Naive thymus-derived CD4-positive, alpha-beta T cell (primary cell): ENCODE data around the gene ENTPD8. TPM values are rescaled to one million over a fixed set of nuclear protein-coding genes. Genes with fewer than 3 reads are reported as not detected.
"Not testable (repeated sequence)": the region's sequence is repeated elsewhere in the genome, so short reads cannot be mapped to it uniquely, and the experiment has no call there.

Experiments
- ATAC-seq: fragments of 150-1000 bp; cut with Tn5 transposase; 2 replicates; pipeline ENCODE4 v1.10.0; 2021; ENCODE audit warnings: mild to moderate bottlenecking, moderate library complexity
- CTCF ChIA-PET: fragments of 350-600 bp; sonication (Branson Sonifier 250); formaldehyde crosslinking; loops from one replicate; lab custom pipeline; 2021; ENCODE audit warnings: antibody characterized with exemption; lab: Charles Lee
- POLR2A ChIA-PET: fragments of 350-600 bp; sonication (Branson Sonifier 250); formaldehyde crosslinking; loops from one replicate; lab custom pipeline; 2021; ENCODE audit warnings: antibody characterized with exemption, inconsistent platforms; lab: Charles Lee
- DNase-seq, 9 donors: peaks; one replicate each; pipeline versions ENCODE4 v3.0.0 to v3.0.0-alpha.2; 2020 to 2022; ENCODE audit warnings: mixed read lengths in 1 of 9
- H3K27ac ChIP-seq: one replicate; pipeline ENCODE4 v1.7.0; 2013; ENCODE audit warnings: mild to moderate bottlenecking, low read depth, low read length, moderate library complexity
- H3K27me3 ChIP-seq, 2 donors: one replicate each; pipeline ENCODE4 v1.7.0; 2013; ENCODE audit warnings: low read length in 2 of 2, mild to moderate bottlenecking in 2 of 2, moderate library complexity in 2 of 2; ENCODE audit not compliant: control insufficient read depth in 2 of 2, insufficient read depth in 2 of 2
- H3K36me3 ChIP-seq, 3 experiments: 1 replicate in 2 of 3; 2 replicates in 1 of 3; pipeline ENCODE4 v1.7.0; 2013; ENCODE audit warnings: low read length in 3 of 3, mild to moderate bottlenecking in 3 of 3, moderate library complexity in 1 of 3; ENCODE audit not compliant: insufficient read depth in 3 of 3, control insufficient read depth in 2 of 3
- H3K4me1 ChIP-seq, 2 donors: one replicate each; pipeline ENCODE4 v1.7.0; 2013; ENCODE audit warnings: low read length in 2 of 2, mild to moderate bottlenecking in 2 of 2, moderate library complexity in 1 of 2; ENCODE audit not compliant: control insufficient read depth in 2 of 2, insufficient read depth in 2 of 2
- H3K4me3 ChIP-seq: 2 replicates; pipeline ENCODE4 v1.7.0; 2013; ENCODE audit warnings: mild to moderate bottlenecking, low read length
- H3K9me3 ChIP-seq, 3 experiments: 1 replicate in 2 of 3; 2 replicates in 1 of 3; pipeline ENCODE4 v1.7.0; 2013; ENCODE audit warnings: low read length in 3 of 3; ENCODE audit not compliant: control insufficient read depth in 2 of 3
- H3K27ac Mint-ChIP-seq, 9 donors: one replicate each; pipeline ENCODE4 v1.8.0; 2020 to 2022; ENCODE audit warnings: mixed read lengths in 9 of 9, mild to moderate bottlenecking in 8 of 9, moderate library complexity in 5 of 9, inconsistent platforms in 2 of 9
- H3K27me3 Mint-ChIP-seq, 5 donors: one replicate each; pipeline ENCODE4 v1.8.0; 2021 to 2022; ENCODE audit warnings: mixed read lengths in 5 of 5, mild to moderate bottlenecking in 1 of 5
- H3K36me3 Mint-ChIP-seq, 5 donors: one replicate each; pipeline ENCODE4 v1.8.0; 2020 to 2022; ENCODE audit warnings: mixed read lengths in 5 of 5, mild to moderate bottlenecking in 3 of 5, inconsistent platforms in 1 of 5
- H3K4me1 Mint-ChIP-seq, 7 donors: one replicate each; pipeline ENCODE4 v1.8.0; 2020 to 2022; ENCODE audit warnings: mixed read lengths in 7 of 7, mild to moderate bottlenecking in 3 of 7, inconsistent platforms in 1 of 7
- H3K4me3 Mint-ChIP-seq, 10 donors: one replicate each; pipeline ENCODE4 v1.8.0; 2020 to 2022; ENCODE audit warnings: mild to moderate bottlenecking in 10 of 10, mixed read lengths in 10 of 10, moderate library complexity in 6 of 10, inconsistent platforms in 2 of 10
- H3K9me3 Mint-ChIP-seq, 11 donors: one replicate each; pipeline ENCODE4 v1.8.0; 2020 to 2022; ENCODE audit warnings: mixed read lengths in 11 of 11, mild to moderate bottlenecking in 4 of 11, inconsistent platforms in 1 of 11, moderate library complexity in 1 of 11
- intact Hi-C, 2 donors: fragments of 100-400 bp; cut with micrococcal nuclease; formaldehyde crosslinking; loops; one replicate each; pipeline ENCODE4 v1.15.1; 2023
- polyA plus RNA-seq, 2 donors: library from polyadenylated mRNA; unstranded; fragments of 300-500 nt; fragmentation: Illumina TruSeq; gene quantifications; one replicate each; pipeline ENCODE4 v1.2.3, GENCODE V29; 2021
- total RNA-seq, 6 experiments: library from RNA in 5 of 6; stranded (reverse) in 5 of 6; gene quantifications; 1 replicate in 5 of 6; 2 replicates in 1 of 6; pipeline ENCODE4 v1.2.3 and lab custom pipeline; 2021 to 2026

Gene ENTPD8
- total and polyA plus RNA-seq, 7 experiments from 2014 or later: not detected

GRCh38 chr9:137452761-137453642, 11.8 kb upstream of the ENTPD8 start:
- CTCF ChIA-PET: interaction anchor here (0.6 kb wide), 2 partner anchors 21 to 243 kb away, joined by 3 read pairs; no protein-coding TSS in a partner anchor
- Mint-ChIP-seq H3K4me1 (peaks cover 5 to 72% (median 40%) of the 10 kb centered on the region in 7 donors), H3K27me3 (no peaks in the 10 kb centered on the region), H3K36me3 (peaks cover 0 to 14% (median 0%) of the 10 kb centered on the region in 5 donors), H3K9me3 (peaks cover 0 to 3% (median 0%) of the 10 kb centered on the region in 11 donors), H3K4me3 (peak overlapping the region in 8 of 10 donors; percentile 41 to 79 (median 66)), H3K27ac (peak overlapping the region in 2 of 9 donors; percentile 49 to 63)
- Histone ChIP-seq H3K27me3 (no peaks in the 10 kb centered on the region), H3K4me3 (no peak overlapping the region), H3K36me3 (peaks cover 0 to 30% (median 4%) of the 10 kb centered on the region in 3 experiments), H3K4me1 (peaks cover 27 to 48% of the 10 kb centered on the region in 2 donors), H3K27ac (no peak overlapping the region), H3K9me3 (no peaks in the 10 kb centered on the region)
- intact Hi-C loops: loop anchor here (1.0 to 10.0 kb wide), 3 partner anchors 8 to 1208 kb away; partner anchors contain the start of genes QSOX2 (in 1 of the 2) and TMEM141 (in 1 of the 2)
- no peak for ATAC-seq
- POLR2A ChIA-PET: interaction anchor here (1.4 kb wide), 1 partner anchor 13 kb away, joined by 4 read pairs; no protein-coding TSS in a partner anchor
- peak in 2 of 9 donors; percentile 14 to 22 for DNase-seq

- Mint-ChIP-seq H3K9me3 (peaks cover 0 to 3% (median 0%) of the 10 kb centered on the region in 11 donors), H3K4me1 (peaks cover 6 to 74% (median 46%) of the 10 kb centered on the region in 7 donors), H3K27ac (peak overlapping the region in 8 of 9 donors; percentile 54 to 94 (median 70)), H3K27me3 (no peaks in the 10 kb centered on the region), H3K4me3 (peak overlapping the region; percentile 41 to 79 (median 63)), H3K36me3 (peaks cover 0 to 14% (median 0%) of the 10 kb centered on the region in 5 donors)
- no peaks in the 10 kb centered on the region for H3K9me3 ChIP-seq
- POLR2A ChIA-PET: no interaction called here
- H3K4me1 ChIP-seq: peaks cover 27 to 48% of the 10 kb centered on the region in 2 donors
- peak overlapping the region; percentile 51 for H3K27ac ChIP-seq
- intact Hi-C loops: loop anchor here (5.0 to 10.0 kb wide), 2 partner anchors 660 to 1207 kb away; partner anchors contain the start of genes QSOX2 (in 1 of the 2) and TMEM141 (in 1 of the 2)
- H3K36me3 ChIP-seq: peaks cover 0 to 23% (median 4%) of the 10 kb centered on the region in 3 experiments
- H3K4me3 ChIP-seq: no peak overlapping the region
- no peak for ATAC-seq
- CTCF ChIA-PET: no interaction called here
- H3K27me3 ChIP-seq: no peaks in the 10 kb centered on the region
- DNase-seq: peak in 2 of 9 donors; percentile 12 to 33
These were observed 11.0 kb upstream of the ENTPD8 start for GRCh38 chr9:137452006-137452760.

GRCh38 chr9:137451264-137452005, 10.3 kb upstream of the ENTPD8 start:
- Mint-ChIP-seq H3K4me3 (peak overlapping the region in 8 of 10 donors; percentile 41 to 80 (median 68)), H3K4me1 (peaks cover 12 to 78% (median 44%) of the 10 kb centered on the region in 7 donors), H3K27ac (peak overlapping the region in 5 of 9 donors; percentile 64 to 97 (median 86)), H3K36me3 (peaks cover 0 to 14% (median 0%) of the 10 kb centered on the region in 5 donors)
- CTCF ChIA-PET, H3K4me3 ChIP-seq, H3K27me3 Mint-ChIP-seq, H3K9me3 Mint-ChIP-seq, H3K27me3 ChIP-seq, ATAC-seq, H3K9me3 ChIP-seq, POLR2A ChIA-PET: not testable (repeated sequence)
- peak in 1 of 9 donors; percentile 36 for DNase-seq
- Histone ChIP-seq H3K27ac (peak overlapping the region; percentile 51), H3K4me1 (peaks cover 27 to 48% of the 10 kb centered on the region in 2 donors), H3K36me3 (peaks cover 0 to 15% (median 4%) of the 10 kb centered on the region in 3 experiments)
- intact Hi-C loops: loop anchor here (5.0 to 10.0 kb wide), 2 partner anchors 659 to 1207 kb away; partner anchors contain the start of genes QSOX2 (in 1 of the 2) and TMEM141 (in 1 of the 2)

GRCh38 chr9:137450539-137451222, 9.5 kb upstream of the ENTPD8 start:
- H3K4me1 Mint-ChIP-seq: peaks cover 12 to 77% (median 42%) of the 10 kb centered on the region in 7 donors
- ChIA-PET POLR2A (interaction anchor here (0.7 to 1.2 kb wide), 2 partner anchors 28 to 34 kb away, joined by 4 to 6 read pairs; partner anchors contain the start of genes EXD3 and NOXA1), CTCF (interaction anchor here (1.5 kb wide), 1 partner anchor 11 kb away, joined by 3 read pairs; no protein-coding TSS in a partner anchor)
- DNase-seq: peak in 4 of 9 donors; percentile 5 to 65 (median 34)
- intact Hi-C loops: loop anchor here (1.0 to 10.0 kb wide), 4 partner anchors 9 to 1206 kb away; partner anchors contain the start of genes EXD3 (in 1 of the 2), NOXA1 (in 1 of the 2), NSMF (in 1 of the 2) and QSOX2 (in 1 of the 2)
- H3K27me3 ChIP-seq, H3K9me3 ChIP-seq, H3K9me3 Mint-ChIP-seq, ATAC-seq, H3K4me3 ChIP-seq, H3K36me3 ChIP-seq, H3K27me3 Mint-ChIP-seq: not testable (repeated sequence)
- peaks cover 0 to 11% (median 0%) of the 10 kb centered on the region in 5 donors for H3K36me3 Mint-ChIP-seq
- H3K4me3 Mint-ChIP-seq: peak overlapping the region in 7 of 10 donors; percentile 45 to 80 (median 65)
- H3K27ac Mint-ChIP-seq: peak overlapping the region in 8 of 9 donors; percentile 18 to 97 (median 77)
- Histone ChIP-seq H3K4me1 (peaks cover 29 to 51% of the 10 kb centered on the region in 2 donors), H3K27ac (peak overlapping the region; percentile 64)

- peak in 7 of 9 donors; percentile 50 to 71 (median 53) for DNase-seq
- Histone ChIP-seq H3K4me1 (peaks cover 32 to 54% of the 10 kb centered on the region in 2 donors), H3K36me3 (peaks cover 0 to 2% (median 0%) of the 10 kb centered on the region in 3 experiments), H3K4me3 (no peak overlapping the region), H3K27me3 (no peaks in the 10 kb centered on the region), H3K9me3 (no peaks in the 10 kb centered on the region), H3K27ac (peak overlapping the region; percentile 64)
- Mint-ChIP-seq H3K27me3 (peaks cover 0 to 2% (median 0%) of the 10 kb centered on the region in 5 donors), H3K4me1 (peaks cover 19 to 79% (median 46%) of the 10 kb centered on the region in 7 donors), H3K4me3 (peak overlapping the region in 5 of 10 donors; percentile 32 to 74 (median 51)), H3K9me3 (peaks cover 0 to 3% (median 0%) of the 10 kb centered on the region in 11 donors), H3K36me3 (peaks cover 0 to 11% (median 0%) of the 10 kb centered on the region in 5 donors), H3K27ac (peak overlapping the region; percentile 11 to 97 (median 85))
- POLR2A ChIA-PET: interaction anchor here (0.7 to 2.0 kb wide), 3 partner anchors 12 to 33 kb away, joined by 4 to 7 read pairs (median 6); partner anchors contain the start of genes EXD3 and NOXA1
- intact Hi-C loops: loop anchor here (1.0 to 10.0 kb wide), 4 partner anchors 9 to 1205 kb away; partner anchors contain the start of genes EXD3 (in 1 of the 2), NOXA1 (in 1 of the 2), NSMF (in 1 of the 2) and QSOX2 (in 1 of the 2)
- CTCF ChIA-PET: interaction anchor here (1.5 kb wide), 1 partner anchor 12 kb away, joined by 3 read pairs; no protein-coding TSS in a partner anchor
- peak; percentile 9 for ATAC-seq
These were observed 8.9 kb upstream of the ENTPD8 start for GRCh38 chr9:137449931-137450538.
